Tibial artery (tissue), 4 donors: Measurements from ENCODE around the gene C12orf57.

Experiments
- DNase-seq, 2 donors: peaks; one replicate each; pipeline ENCODE4 v3.0.0-alpha.2; 2019
- H3K27ac ChIP-seq, 2 donors: fragments of 200-600 bp; sonication (generic) in 1 of 2; 1 replicate in 1 of 2; 2 replicates in 1 of 2; pipeline ENCODE4 v1.5.1; 2018 to 2019; ENCODE audit warnings: mild to moderate bottlenecking in 1 of 2
- H3K27me3 ChIP-seq, 2 donors: fragments of 200-600 bp; sonication (generic) in 1 of 2; one replicate each; pipeline versions ENCODE4 v1.5.1 to v1.6.0; 2016 to 2019
- H3K36me3 ChIP-seq, 3 donors: fragments of 200-600 bp; sonication (generic) in 2 of 3; one replicate each; pipeline ENCODE4 v1.5.1; 2016 to 2019; ENCODE audit warnings: mild to moderate bottlenecking in 2 of 3
- H3K4me1 ChIP-seq, 4 donors: fragments of 200-600 bp; sonication (generic) in 2 of 4; 1 replicate in 3 of 4; 2 replicates in 1 of 4; pipeline ENCODE4 v1.5.1; 2016 to 2019
- H3K4me3 ChIP-seq, 2 donors: fragments of 200-600 bp; sonication (generic) in 1 of 2; 1 replicate in 1 of 2; 2 replicates in 1 of 2; pipeline ENCODE4 v1.5.1; 2018 to 2019; ENCODE audit warnings: mild to moderate bottlenecking in 2 of 2
- H3K9me3 ChIP-seq, 3 donors: fragments of 200-600 bp; sonication (generic) in 1 of 3; one replicate each; pipeline ENCODE4 v1.5.1; 2016 to 2019
- intact Hi-C: fragments of 100-400 bp; cut with DNase I; formaldehyde crosslinking; loops from one replicate; pipeline ENCODE4 v1.15.0; 2023; ENCODE audit warnings: low total_unique reads
- TF ChIP-seq, protein P1 (sequence below), 2 experiments: fragments of 200-600 bp in 1 of 2; fragments of 450-650 bp in 1 of 2; IDR thresholded peaks; one replicate each; pipeline ENCODE4 v1.5.1; 2017 to 2019; ENCODE audit warnings: antibody characterized with exemption in 2 of 2, mild to moderate bottlenecking in 1 of 2, moderate library complexity in 1 of 2

Gene C12orf57

DNA sequence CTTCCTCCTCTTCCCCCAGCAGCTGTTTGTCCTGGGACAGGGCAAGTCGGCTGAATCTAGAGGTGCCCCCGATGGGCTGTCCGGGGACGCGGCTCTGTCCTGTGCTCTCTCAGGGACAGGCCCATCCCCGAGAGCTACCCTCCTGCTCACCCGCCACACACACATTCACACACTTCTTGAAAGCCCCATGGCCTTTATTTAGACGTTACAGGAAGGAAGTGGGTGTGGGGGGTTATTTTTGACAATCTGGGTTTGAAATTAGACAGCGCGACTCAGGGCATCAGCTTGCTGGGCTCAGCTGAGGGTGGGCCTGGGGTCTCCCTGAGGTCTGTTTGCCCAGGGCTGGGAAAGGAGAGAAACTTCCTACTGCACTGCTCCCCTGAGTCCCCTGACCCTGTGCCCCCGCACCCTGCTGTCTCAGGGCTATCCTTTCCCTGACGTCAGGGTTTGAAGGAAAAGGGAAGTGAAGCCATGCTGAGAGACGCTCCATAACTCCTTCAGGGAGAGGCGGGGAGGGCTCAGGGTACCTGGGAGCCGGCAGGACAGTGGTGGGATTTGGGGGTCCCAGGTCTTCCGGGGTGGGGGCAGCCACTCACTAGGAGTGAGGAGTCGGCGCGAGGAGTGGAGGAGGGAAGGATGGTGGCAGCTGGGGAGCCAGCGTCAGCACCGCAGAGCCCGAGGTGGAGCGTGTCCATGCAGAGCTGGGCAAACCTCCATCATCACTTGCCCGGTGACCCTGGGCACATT is 15.4 kb downstream of the C12orf57 start:
- TF ChIP-seq, protein P1, sequence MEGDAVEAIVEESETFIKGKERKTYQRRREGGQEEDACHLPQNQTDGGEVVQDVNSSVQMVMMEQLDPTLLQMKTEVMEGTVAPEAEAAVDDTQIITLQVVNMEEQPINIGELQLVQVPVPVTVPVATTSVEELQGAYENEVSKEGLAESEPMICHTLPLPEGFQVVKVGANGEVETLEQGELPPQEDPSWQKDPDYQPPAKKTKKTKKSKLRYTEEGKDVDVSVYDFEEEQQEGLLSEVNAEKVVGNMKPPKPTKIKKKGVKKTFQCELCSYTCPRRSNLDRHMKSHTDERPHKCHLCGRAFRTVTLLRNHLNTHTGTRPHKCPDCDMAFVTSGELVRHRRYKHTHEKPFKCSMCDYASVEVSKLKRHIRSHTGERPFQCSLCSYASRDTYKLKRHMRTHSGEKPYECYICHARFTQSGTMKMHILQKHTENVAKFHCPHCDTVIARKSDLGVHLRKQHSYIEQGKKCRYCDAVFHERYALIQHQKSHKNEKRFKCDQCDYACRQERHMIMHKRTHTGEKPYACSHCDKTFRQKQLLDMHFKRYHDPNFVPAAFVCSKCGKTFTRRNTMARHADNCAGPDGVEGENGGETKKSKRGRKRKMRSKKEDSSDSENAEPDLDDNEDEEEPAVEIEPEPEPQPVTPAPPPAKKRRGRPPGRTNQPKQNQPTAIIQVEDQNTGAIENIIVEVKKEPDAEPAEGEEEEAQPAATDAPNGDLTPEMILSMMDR (IDR thresholded peaks at IDR 0.05), result no peak
- Histone ChIP-seq H3K27me3 (no peaks in the 10 kb centered on the region), H3K27ac (no peak overlapping the region), H3K4me3 (no peak overlapping the region), H3K9me3 (no peaks in the 10 kb centered on the region), H3K36me3 (peaks cover 0 to 25% (median 0%) of the 10 kb centered on the region in 3 donors), H3K4me1 (peaks cover 0 to 22% (median 13%) of the 10 kb centered on the region in 4 donors)
- DNase-seq, result peak in 1 of 2 donors; percentile 68
- intact Hi-C loops, result no loop called here

DNA sequence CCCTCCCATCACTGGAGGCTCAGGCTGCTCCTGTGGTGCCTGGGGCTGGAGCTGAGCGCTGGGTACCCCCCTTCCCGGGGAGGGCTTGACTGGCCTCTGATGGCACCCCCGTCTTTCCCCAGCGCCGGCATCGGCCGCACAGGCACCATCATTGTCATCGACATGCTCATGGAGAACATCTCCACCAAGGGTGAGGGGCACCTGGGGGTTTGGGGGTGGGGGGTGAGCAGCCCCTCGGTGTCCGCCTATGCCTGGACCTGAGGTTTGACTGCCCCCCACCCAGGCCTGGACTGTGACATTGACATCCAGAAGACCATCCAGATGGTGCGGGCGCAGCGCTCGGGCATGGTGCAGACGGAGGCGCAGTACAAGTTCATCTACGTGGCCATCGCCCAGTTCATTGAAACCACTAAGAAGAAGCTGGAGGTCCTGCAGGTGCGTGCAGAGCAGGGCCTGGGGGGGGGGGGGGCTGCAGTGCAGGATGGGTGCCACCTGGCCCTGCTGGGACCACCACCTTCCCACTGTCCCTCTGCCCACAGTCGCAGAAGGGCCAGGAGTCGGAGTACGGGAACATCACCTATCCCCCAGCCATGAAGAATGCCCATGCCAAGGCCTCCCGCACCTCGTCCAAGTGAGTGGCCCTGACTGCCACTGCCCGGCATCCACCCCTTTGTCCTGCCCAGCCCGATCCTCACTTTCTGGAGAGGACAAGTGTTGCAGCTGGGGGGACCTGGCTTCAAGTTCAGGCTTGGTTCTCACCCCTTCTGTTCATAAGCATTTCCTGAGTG is 16.2 kb downstream of the C12orf57 start:
- DNase-seq, result peak in 1 of 2 donors; percentile 65
- intact Hi-C loops, result no loop called here
- H3K27me3 ChIP-seq, result no peaks in the 10 kb centered on the region
- H3K27ac ChIP-seq, result no peak overlapping the region
- peaks cover 0 to 28% (median 0%) of the 10 kb centered on the region in 3 donors for H3K36me3 ChIP-seq
- peaks cover 0 to 29% (median 14%) of the 10 kb centered on the region in 4 donors for H3K4me1 ChIP-seq
- no peaks in the 10 kb centered on the region for H3K9me3 ChIP-seq
- TF ChIP-seq, protein P1 (IDR thresholded peaks at IDR 0.05), result no peak
- H3K4me3 ChIP-seq, result no peak overlapping the region

DNA sequence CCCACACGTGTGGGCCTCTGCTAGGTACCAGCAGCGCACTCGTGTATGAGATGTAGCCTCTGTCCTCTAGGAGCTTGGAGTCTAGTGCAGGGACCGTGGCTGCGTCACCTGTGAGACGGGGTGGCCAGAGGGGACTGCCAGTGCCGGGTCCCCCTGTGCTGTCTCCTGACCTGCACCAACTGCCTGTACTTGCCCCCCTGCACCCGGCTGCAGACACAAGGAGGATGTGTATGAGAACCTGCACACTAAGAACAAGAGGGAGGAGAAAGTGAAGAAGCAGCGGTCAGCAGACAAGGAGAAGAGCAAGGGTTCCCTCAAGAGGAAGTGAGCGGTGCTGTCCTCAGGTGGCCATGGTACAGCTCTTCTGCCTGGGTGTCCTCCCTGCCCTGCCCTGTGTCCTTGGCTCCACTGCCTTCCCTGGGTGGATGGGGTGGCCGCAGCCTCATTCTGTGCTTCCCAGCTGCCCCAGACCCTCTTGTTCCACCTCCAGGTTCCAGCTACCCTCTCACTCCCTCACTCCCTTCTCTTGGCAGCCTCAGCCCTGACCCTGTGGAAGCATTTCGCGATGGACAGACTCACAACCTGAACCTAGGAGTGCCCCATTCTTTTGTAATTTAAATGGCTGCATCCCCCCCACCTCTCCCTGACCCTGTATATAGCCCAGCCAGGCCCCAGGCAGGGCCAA is 16.9 kb downstream of the C12orf57 start:
- peak in 1 of 2 donors; percentile 65 for DNase-seq
- intact Hi-C loops, result no loop called here
- Histone ChIP-seq H3K36me3 (peaks cover 5 to 28% (median 7%) of the 10 kb centered on the region in 3 donors), H3K27me3 (no peaks in the 10 kb centered on the region), H3K4me3 (peak overlapping the region in 1 of 2 donors; percentile 28), H3K27ac (peak overlapping the region; percentile 50 to 66), H3K9me3 (no peaks in the 10 kb centered on the region), H3K4me1 (peaks cover 0 to 34% (median 14%) of the 10 kb centered on the region in 4 donors)
- TF ChIP-seq, protein P1 (IDR thresholded peaks at IDR 0.05), result no peak

DNA sequence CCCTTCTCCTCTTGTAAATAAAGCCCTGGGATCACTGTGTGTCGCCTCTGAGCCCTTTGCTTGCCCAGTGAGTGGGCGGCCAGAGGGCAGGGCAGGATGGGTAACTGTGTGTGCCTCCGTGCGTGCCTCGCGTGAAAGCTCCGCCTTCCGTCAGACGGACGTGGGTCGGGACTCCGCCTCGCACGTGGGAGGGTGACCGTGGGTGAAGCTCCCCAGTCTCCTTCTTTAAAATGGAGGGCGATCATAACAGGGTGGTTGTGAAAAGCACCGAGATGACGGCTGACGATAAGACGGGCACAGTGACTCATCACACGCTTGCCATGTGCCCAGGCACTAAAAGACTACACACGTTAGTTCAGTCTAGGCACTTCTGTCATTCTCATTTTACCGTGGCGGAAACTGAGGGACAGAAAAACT is 17.5 kb downstream of the C12orf57 start:
- Histone ChIP-seq H3K27ac (peak overlapping the region; percentile 50 to 66), H3K36me3 (peaks cover 9 to 29% (median 12%) of the 10 kb centered on the region in 3 donors), H3K27me3 (no peaks in the 10 kb centered on the region), H3K4me3 (peak overlapping the region in 1 of 2 donors; percentile 28), H3K9me3 (no peaks in the 10 kb centered on the region), H3K4me1 (peaks cover 0 to 34% (median 14%) of the 10 kb centered on the region in 4 donors)
- peak; percentile 56 to 84 for DNase-seq
- intact Hi-C loops, result no loop called here
- TF ChIP-seq, protein P1 (IDR thresholded peaks at IDR 0.05), result no peak

DNA sequence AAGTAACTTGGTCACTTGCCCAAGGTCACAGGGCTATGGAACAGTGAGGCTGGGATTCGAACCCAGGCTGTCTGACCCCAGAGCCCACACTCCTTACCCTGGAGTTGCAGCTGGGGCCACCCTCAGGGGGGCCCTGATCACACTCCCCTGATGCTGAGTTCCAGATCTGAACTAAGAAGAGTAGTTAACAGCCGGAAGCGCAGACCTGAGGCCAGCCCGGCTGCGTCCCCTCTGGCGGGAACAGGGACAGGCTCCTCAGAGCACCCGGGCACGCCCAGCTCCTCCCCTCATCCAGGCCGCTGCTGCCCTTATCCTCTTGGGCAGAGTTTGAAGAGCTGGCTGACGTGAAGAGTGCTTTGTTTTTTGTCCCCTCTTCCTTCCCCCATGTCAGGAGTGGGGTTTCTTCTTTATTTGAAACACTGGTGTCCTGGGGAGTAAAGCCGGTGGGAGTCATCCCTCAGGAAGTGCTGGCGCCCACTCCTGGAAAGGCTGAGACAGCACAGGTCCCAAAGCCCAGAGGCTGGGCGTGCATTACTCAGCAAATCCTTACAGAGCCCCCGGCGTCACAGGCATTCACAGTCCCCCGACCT is 18.0 kb downstream of the C12orf57 start:
- H3K36me3 ChIP-seq, result peaks cover 14 to 34% (median 17%) of the 10 kb centered on the region in 3 donors
- peaks cover 0 to 34% (median 14%) of the 10 kb centered on the region in 4 donors for H3K4me1 ChIP-seq
- H3K27ac ChIP-seq, result peak overlapping the region; percentile 50 to 66
- intact Hi-C loops, result no loop called here
- DNase-seq, result peak; percentile 57 to 78
- peak overlapping the region in 1 of 2 donors; percentile 28 for H3K4me3 ChIP-seq
- no peaks in the 10 kb centered on the region for H3K9me3 ChIP-seq
- TF ChIP-seq, protein P1 (IDR thresholded peaks at IDR 0.05), result peak in 1 of 2 experiments; percentile 19
- no peaks in the 10 kb centered on the region for H3K27me3 ChIP-seq
